ENCODE measurements around the gene CLASP1. TPM values are rescaled to one million over a fixed set of nuclear protein-coding genes. Genes with fewer than 3 reads are reported as not detected.
"Not testable (repeated sequence)": the region's sequence is repeated elsewhere in the genome, so short reads cannot be mapped to it uniquely, and the experiment has no call there.

The CLASP1 gene
- 100 to 1,000 TPM in 1 of 2 donors, 10 to 100 TPM in 1; 86.7 to 138 TPM for total RNA-seq

- peak within 1 kb of the TSS; percentile 92 for H3K4me3 Mint-ChIP-seq
- H3K27me3 Mint-ChIP-seq: no peaks in the 10 kb centered on the region
- H3K9me3 Mint-ChIP-seq: no peaks in the 10 kb centered on the region
- peak; percentile 40 for ATAC-seq (replicated peaks)
- peaks cover 35% of the 10 kb centered on the region for H3K4me1 Mint-ChIP-seq
- peaks cover 69% of the 10 kb centered on the region for H3K36me3 Mint-ChIP-seq (ENCODE audit: low read depth)
- H3K27ac Mint-ChIP-seq: peak within 1 kb of the TSS; percentile 96
Observed at GRCh38 chr2:121649149-121649595, at the start of gene CLASP1. Gene CLASP1, minus strand, starts transcription at chr2:121649462. Its CDS starts 43,567 bp downstream, at chr2:121605895.

- Mint-ChIP-seq H3K36me3 (ENCODE audit: low read depth) (no peaks in the 10 kb centered on the region), H3K4me3 (peak overlapping the region; percentile 90), H3K4me1 (peaks cover 34% of the 10 kb centered on the region), H3K9me3 (no peaks in the 10 kb centered on the region), H3K27me3 (no peaks in the 10 kb centered on the region), H3K27ac (peak overlapping the region; percentile 96)
- peak; percentile 34 for ATAC-seq (replicated peaks)
Observed at GRCh38 chr2:121698318-121698930, 49.2 kb upstream of the CLASP1 start.

DNA sequence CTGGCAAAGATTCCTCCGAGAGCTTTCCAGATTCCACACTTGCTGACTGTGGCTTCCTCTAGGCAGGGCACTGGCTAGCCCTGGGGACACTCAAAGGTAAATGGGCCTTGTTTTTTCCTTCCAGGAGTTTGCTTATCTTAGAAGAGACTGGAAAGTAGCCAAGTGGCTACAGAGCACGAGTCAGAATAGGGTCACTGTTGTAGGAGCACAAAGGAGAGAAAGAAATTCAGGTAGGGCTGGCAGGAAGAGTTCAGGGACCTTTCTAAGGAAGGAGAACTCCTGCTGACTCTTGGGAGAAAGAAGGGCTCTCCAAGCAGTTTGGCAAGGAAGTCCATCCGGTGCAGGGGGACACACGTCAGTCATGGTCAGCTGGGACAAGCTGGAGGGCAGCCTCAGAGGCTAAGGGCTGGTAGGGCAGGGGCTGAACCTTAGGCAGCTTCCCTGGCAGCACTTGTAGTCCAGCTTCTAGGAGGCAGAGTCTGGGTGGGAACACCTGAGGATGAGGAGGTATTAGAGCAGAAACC is 47.9 kb upstream of the CLASP1 start:
- Mint-ChIP-seq H3K27ac (peak overlapping the region; percentile 29), H3K36me3 (ENCODE audit: low read depth) (no peaks in the 10 kb centered on the region), H3K4me1 (peaks cover 30% of the 10 kb centered on the region), H3K4me3 (no peak overlapping the region), H3K27me3 (no peaks in the 10 kb centered on the region), H3K9me3 (no peaks in the 10 kb centered on the region)
- no peak for ATAC-seq (replicated peaks)

DNA sequence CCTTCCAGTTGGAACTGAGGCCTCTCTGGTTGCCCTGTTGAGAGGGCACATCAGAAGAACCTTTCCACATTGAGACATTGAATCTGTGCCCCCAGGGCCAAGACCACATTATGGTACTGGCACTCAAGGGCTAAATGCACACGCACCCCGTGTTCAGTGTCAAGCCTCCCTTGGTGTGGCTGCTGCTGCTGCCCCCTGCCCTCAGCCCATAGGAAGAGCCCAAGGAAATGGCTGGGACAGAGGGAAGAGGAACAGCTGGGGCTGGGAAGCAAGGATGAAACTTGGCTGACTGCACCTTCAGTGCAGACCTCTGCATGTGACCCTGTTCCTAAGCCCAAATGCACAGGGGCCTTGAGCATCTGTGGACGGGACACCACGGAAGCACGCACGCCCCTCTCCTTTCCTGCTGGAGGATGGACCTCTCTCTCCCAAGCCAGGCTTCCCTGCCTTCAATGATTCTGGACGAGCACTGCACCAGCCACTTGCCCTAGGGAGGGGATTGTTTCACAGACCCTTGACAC is 47.2 kb upstream of the CLASP1 start:
- Mint-ChIP-seq H3K27me3 (no peaks in the 10 kb centered on the region), H3K27ac (no peak overlapping the region), H3K9me3 (no peaks in the 10 kb centered on the region), H3K36me3 (ENCODE audit: low read depth) (no peaks in the 10 kb centered on the region), H3K4me1 (peaks cover 25% of the 10 kb centered on the region), H3K4me3 (no peak overlapping the region)
- ATAC-seq (replicated peaks): no peak

- Mint-ChIP-seq H3K4me1 (peaks cover 18% of the 10 kb centered on the region), H3K27ac (no peak overlapping the region), H3K9me3 (no peaks in the 10 kb centered on the region), H3K27me3 (no peaks in the 10 kb centered on the region), H3K4me3 (no peak overlapping the region), H3K36me3 (ENCODE audit: low read depth) (no peaks in the 10 kb centered on the region)
- ATAC-seq (replicated peaks): no peak
Observed at GRCh38 chr2:121695171-121695451, 45.8 kb upstream of the CLASP1 start.

GRCh38 chr2:121694398-121695170 is 45.3 kb upstream of the CLASP1 start:
- H3K9me3 Mint-ChIP-seq: no peaks in the 10 kb centered on the region
- peaks cover 13% of the 10 kb centered on the region for H3K4me1 Mint-ChIP-seq
- H3K27me3 Mint-ChIP-seq: no peaks in the 10 kb centered on the region
- no peaks in the 10 kb centered on the region for H3K36me3 Mint-ChIP-seq (ENCODE audit: low read depth)
- H3K4me3 Mint-ChIP-seq: no peak overlapping the region
- H3K27ac Mint-ChIP-seq: no peak overlapping the region
- ATAC-seq (replicated peaks): no peak

DNA sequence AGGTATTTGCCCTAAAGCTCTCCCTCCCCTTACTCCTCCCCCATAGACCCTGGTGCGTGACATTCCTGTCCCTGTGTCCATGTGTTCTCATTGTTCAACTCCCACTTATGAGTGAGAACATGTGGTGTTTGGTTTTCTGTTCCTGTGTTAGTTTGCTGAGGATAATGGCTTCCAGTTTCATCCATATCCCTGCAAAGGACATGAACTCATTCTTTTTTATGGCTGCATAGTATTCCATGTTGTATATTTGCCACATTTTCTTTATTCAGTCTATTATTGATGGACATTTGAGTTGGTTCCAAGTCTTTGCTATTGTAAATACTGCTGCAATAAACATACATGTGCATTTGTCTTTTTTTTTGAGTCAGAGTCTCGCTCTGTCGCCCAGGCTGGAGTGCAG is 41.3 kb upstream of the CLASP1 start:
- H3K27ac Mint-ChIP-seq; H3K4me1 Mint-ChIP-seq; H3K9me3 Mint-ChIP-seq; H3K27me3 Mint-ChIP-seq; H3K4me3 Mint-ChIP-seq; ATAC-seq (replicated peaks); H3K36me3 Mint-ChIP-seq (ENCODE audit: low read depth): not testable (repeated sequence)

GRCh38 chr2:121690095-121690494 is 40.8 kb upstream of the CLASP1 start:
- no peaks in the 10 kb centered on the region for H3K4me1 Mint-ChIP-seq
- no peak for ATAC-seq (replicated peaks)
- no peaks in the 10 kb centered on the region for H3K27me3 Mint-ChIP-seq
- H3K4me3 Mint-ChIP-seq: no peak overlapping the region
- no peaks in the 10 kb centered on the region for H3K9me3 Mint-ChIP-seq
- H3K36me3 Mint-ChIP-seq (ENCODE audit: low read depth): no peaks in the 10 kb centered on the region
- no peak overlapping the region for H3K27ac Mint-ChIP-seq

DNA sequence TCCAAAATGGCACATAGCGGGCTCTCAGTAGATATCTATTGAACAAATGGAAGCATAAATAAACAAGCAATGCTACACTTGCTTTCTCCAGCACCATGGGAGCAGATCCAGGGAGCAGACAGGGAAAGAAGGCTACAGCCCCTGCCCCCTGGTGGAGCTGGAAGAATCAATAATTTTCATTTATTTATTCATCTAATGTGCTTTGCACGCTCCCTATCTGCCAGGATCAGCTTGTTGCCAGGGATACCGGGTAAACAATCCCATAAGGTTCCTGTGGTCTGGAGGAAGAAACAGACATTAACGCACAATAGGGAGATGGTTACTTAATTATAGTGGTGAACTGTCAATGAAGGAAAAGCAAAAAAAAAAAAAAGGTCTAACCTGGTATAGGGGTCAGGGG is 40.1 kb upstream of the CLASP1 start:
- no peak for ATAC-seq (replicated peaks)
- H3K36me3 Mint-ChIP-seq (ENCODE audit: low read depth): no peaks in the 10 kb centered on the region
- H3K4me3 Mint-ChIP-seq: no peak overlapping the region
- no peak overlapping the region for H3K27ac Mint-ChIP-seq
- peaks cover under 1% of the 10 kb centered on the region for H3K9me3 Mint-ChIP-seq
- H3K4me1 Mint-ChIP-seq: no peaks in the 10 kb centered on the region
- H3K27me3 Mint-ChIP-seq: no peaks in the 10 kb centered on the region

- no peaks in the 10 kb centered on the region for H3K36me3 Mint-ChIP-seq (ENCODE audit: low read depth)
- H3K4me3 Mint-ChIP-seq: no peak overlapping the region
- H3K27me3 Mint-ChIP-seq: no peaks in the 10 kb centered on the region
- no peaks in the 10 kb centered on the region for H3K4me1 Mint-ChIP-seq
- ATAC-seq (replicated peaks): no peak
- no peak overlapping the region for H3K27ac Mint-ChIP-seq
- H3K9me3 Mint-ChIP-seq: peaks cover 4% of the 10 kb centered on the region
Observed at GRCh38 chr2:121688820-121689219, 39.6 kb upstream of the CLASP1 start.

GRCh38 chr2:121686902-121687301 is 37.6 kb upstream of the CLASP1 start:
- H3K36me3 Mint-ChIP-seq (ENCODE audit: low read depth): no peaks in the 10 kb centered on the region
- ATAC-seq (replicated peaks): no peak
- H3K27me3 Mint-ChIP-seq: no peaks in the 10 kb centered on the region
- no peaks in the 10 kb centered on the region for H3K4me1 Mint-ChIP-seq
- H3K4me3 Mint-ChIP-seq: no peak overlapping the region
- peaks cover 11% of the 10 kb centered on the region for H3K9me3 Mint-ChIP-seq
- no peak overlapping the region for H3K27ac Mint-ChIP-seq

GRCh38 chr2:121686218-121686617 is 37.0 kb upstream of the CLASP1 start:
- no peaks in the 10 kb centered on the region for H3K27me3 Mint-ChIP-seq
- H3K9me3 Mint-ChIP-seq: peaks cover 17% of the 10 kb centered on the region
- ATAC-seq (replicated peaks): no peak
- H3K27ac Mint-ChIP-seq: no peak overlapping the region
- no peaks in the 10 kb centered on the region for H3K4me1 Mint-ChIP-seq
- no peaks in the 10 kb centered on the region for H3K36me3 Mint-ChIP-seq (ENCODE audit: low read depth)
- H3K4me3 Mint-ChIP-seq: no peak overlapping the region

DNA sequence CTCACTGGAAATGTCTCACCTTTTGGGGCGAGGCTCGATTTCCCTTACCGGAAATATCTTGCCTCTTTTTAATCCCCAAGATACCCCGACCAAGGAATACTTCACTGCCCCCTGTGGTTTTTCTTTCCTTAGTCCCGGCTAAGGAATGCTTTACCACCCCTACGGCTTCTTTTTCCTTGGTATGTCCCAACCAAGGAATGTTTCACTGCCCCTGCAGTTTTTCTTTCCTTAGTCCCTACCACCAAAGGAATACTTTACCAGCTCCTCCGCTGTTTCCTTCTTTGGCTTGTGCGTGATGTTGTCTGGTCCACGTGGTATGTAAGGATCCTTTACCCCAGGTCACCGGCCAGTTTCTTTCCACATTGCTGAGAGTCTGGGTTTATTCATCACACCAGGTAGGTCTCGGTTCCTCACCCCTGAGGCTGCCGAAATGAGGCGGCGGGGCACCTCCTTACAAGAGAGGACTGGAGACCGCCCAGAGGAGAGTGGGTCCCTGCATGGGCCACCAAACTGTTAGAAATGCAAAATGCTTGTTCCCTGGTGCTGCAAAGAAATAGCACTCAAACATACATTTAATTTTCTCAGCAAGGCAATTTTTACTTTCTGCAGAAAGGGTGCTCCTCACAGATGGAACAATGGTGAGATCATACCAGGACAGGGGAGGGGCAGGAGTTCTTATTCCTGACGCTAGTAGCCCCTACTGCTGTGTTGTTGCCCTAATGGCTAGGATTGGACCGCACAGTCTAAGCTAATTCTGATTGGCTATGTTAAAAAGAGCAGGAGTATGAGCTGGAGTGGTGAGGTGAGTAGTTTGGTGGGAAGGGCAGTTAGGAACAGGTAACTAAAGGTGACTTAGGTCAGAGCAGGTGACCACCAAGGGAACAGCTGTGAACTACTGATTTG is 33.4 kb upstream of the CLASP1 start:
- Mint-ChIP-seq H3K36me3 (ENCODE audit: low read depth) (no peaks in the 10 kb centered on the region), H3K27me3 (no peaks in the 10 kb centered on the region), H3K4me3 (no peak overlapping the region), H3K4me1 (no peaks in the 10 kb centered on the region), H3K27ac (no peak overlapping the region), H3K9me3 (peaks cover 20% of the 10 kb centered on the region)
- no peak for ATAC-seq (replicated peaks)

- no peak for ATAC-seq (replicated peaks)
- Mint-ChIP-seq H3K9me3 (peaks cover 27% of the 10 kb centered on the region), H3K27me3 (no peaks in the 10 kb centered on the region), H3K36me3 (ENCODE audit: low read depth) (no peaks in the 10 kb centered on the region), H3K27ac (no peak overlapping the region), H3K4me1 (no peaks in the 10 kb centered on the region), H3K4me3 (no peak overlapping the region)
Observed at GRCh38 chr2:121677855-121678254, 28.6 kb upstream of the CLASP1 start.

All from activated T-helper 17 cell treated with anti-CD3 and anti-CD28 coated beads, Interleukin-2, amount 50 U/mL, for 72 hours (primary cell).